Measurements from ENCODE around the gene RAB26. TPM values are rescaled to one million over a fixed set of nuclear protein-coding genes. Genes with fewer than 3 reads are reported as not detected.
"Not testable (repeated sequence)": the region's sequence is repeated elsewhere in the genome, so short reads cannot be mapped to it uniquely, and the experiment has no call there.

RAB26 gene
- total RNA-seq, 4 donors from 2014 or later = not detected

- 50% methylated on average over 2 of the region's 14 CpGs for WGBS
- H3K27ac ChIP-seq (replicated peaks in 1 of 4) = no peak overlapping the region
- no peak for DNase-seq (ENCODE audit: extremely low spot score)
- H3K36me3 ChIP-seq = no peaks in the 10 kb centered on the region
- H3K4me1 ChIP-seq = peaks cover 11 to 26% (median 23%) of the 10 kb centered on the region in 4 donors
- no peak overlapping the region for H3K4me3 ChIP-seq
- peaks cover 8 to 40% (median 22%) of the 10 kb centered on the region in 4 donors for H3K27me3 ChIP-seq
- intact Hi-C loops (cut with DNase I) = no loop called here
- H3K9me3 ChIP-seq = no peaks in the 10 kb centered on the region
- no peak for TF ChIP-seq POLR2A (IDR thresholded peaks at IDR 0.05; ENCODE audit: low read depth)
- no peak for TF ChIP-seq CTCF (IDR thresholded peaks at IDR 0.05)
- TF ChIP-seq EP300 (IDR thresholded peaks at IDR 0.05) = no peak
- no peak for TF ChIP-seq POLR2AphosphoS5 (IDR thresholded peaks at IDR 0.05)
Observed at GRCh38 chr16:2199621-2200139, 51.3 kb downstream of the RAB26 start.

- H3K9me3 ChIP-seq = no peaks in the 10 kb centered on the region
- H3K36me3 ChIP-seq = no peaks in the 10 kb centered on the region
- H3K27ac ChIP-seq (replicated peaks in 1 of 4) = no peak overlapping the region
- DNase-seq (ENCODE audit: extremely low spot score) = no peak
- TF ChIP-seq EP300 (IDR thresholded peaks at IDR 0.05) (no peak), POLR2AphosphoS5 (IDR thresholded peaks at IDR 0.05) (no peak), POLR2A (IDR thresholded peaks at IDR 0.05; ENCODE audit: low read depth) (no peak), CTCF (IDR thresholded peaks at IDR 0.05) (no peak)
- 82% methylated on average over 5 of the region's 6 CpGs for WGBS
- intact Hi-C loops (cut with DNase I) = no loop called here
- peaks cover 9 to 23% (median 21%) of the 10 kb centered on the region in 4 donors for H3K4me1 ChIP-seq
- H3K4me3 ChIP-seq = no peak overlapping the region
- H3K27me3 ChIP-seq = peaks cover 8 to 33% (median 18%) of the 10 kb centered on the region in 4 donors
Observed at GRCh38 chr16:2200313-2200712, 51.9 kb downstream of the RAB26 start.

- intact Hi-C loops (cut with DNase I); H3K27me3 ChIP-seq; H3K27ac ChIP-seq (replicated peaks in 1 of 4); H3K9me3 ChIP-seq; DNase-seq (ENCODE audit: extremely low spot score); H3K4me3 ChIP-seq: not testable (repeated sequence)
- H3K36me3 ChIP-seq = peaks cover 4 to 19% (median 18%) of the 10 kb centered on the region in 4 donors
- WGBS = 95% methylated on average over 8 of the region's 8 CpGs
- H3K4me1 ChIP-seq = peaks cover 14 to 29% (median 23%) of the 10 kb centered on the region in 4 donors
Observed at GRCh38 chr16:2203119-2203688, 54.8 kb downstream of the RAB26 start.

Small RNAs within 50 kb of the gene (small RNA-seq; reads per million reads assigned to genes)
- gene MIR3180-5 = 0 reads per million in 3 donors
- gene MIR4516 = 0 reads per million in 3 donors
- 0 reads per million in 3 donors for gene RF00019
- gene SNORD60 = 0 reads per million in 3 donors

Other genes with a start within 250 kb of the RAB26 start
- gene HS3ST6, start 230.2 kb upstream of the RAB26 start, total RNA-seq = not detected
- gene MSRB1, start 205.4 kb upstream of the RAB26 start, total RNA-seq = 10 to 100 TPM; 46.0 to 78.7 (median 53.1) TPM
- not detected for gene RPL3L, start 193.9 kb upstream of the RAB26 start, total RNA-seq
- gene NDUFB10, start 189.1 kb upstream of the RAB26 start, total RNA-seq = 100 to 1,000 TPM; 249 to 381 (median 295) TPM
- gene RPS2, start 183.8 kb upstream of the RAB26 start, total RNA-seq = 1,000 to 10,000 TPM; 1,144 to 2,342 (median 1,414) TPM
- gene RNF151, start 181.8 kb upstream of the RAB26 start, total RNA-seq = not detected
- gene TBL3, start 176.6 kb upstream of the RAB26 start, total RNA-seq = 10 to 100 TPM; 27.0 to 42.9 (median 36.9) TPM
- under 1 TPM in 1 of 4 donors, not detected in 3; 0.52 TPM for gene NOXO1, start 167.2 kb upstream of the RAB26 start, total RNA-seq
- gene GFER, start 164.4 kb upstream of the RAB26 start, total RNA-seq = 10 to 100 TPM; 14.1 to 38.5 (median 23.7) TPM
- 1 to 10 TPM; 2.1 to 5.6 (median 3.3) TPM for gene SYNGR3, start 158.7 kb upstream of the RAB26 start, total RNA-seq
- 10 to 100 TPM; 23.3 to 46.5 (median 34.9) TPM for gene ZNF598, start 138.8 kb upstream of the RAB26 start, total RNA-seq
- gene NPW, start 128.8 kb upstream of the RAB26 start, total RNA-seq = not detected
- 100 to 1,000 TPM in 2 of 4 donors, 10 to 100 TPM in 2; 45.3 to 130 (median 88.3) TPM for gene NHERF2, start 121.7 kb upstream of the RAB26 start, total RNA-seq
- 10 to 100 TPM; 11.8 to 25.2 (median 18.9) TPM for gene NTHL1, start 100.8 kb upstream of the RAB26 start, total RNA-seq
- gene TSC2, start 100.6 kb upstream of the RAB26 start, total RNA-seq = 10 to 100 TPM; 41.3 to 71.7 (median 52.0) TPM
- 100 to 1,000 TPM; 297 to 459 (median 366) TPM for gene PKD1, start 12.7 kb upstream of the RAB26 start, total RNA-seq
- gene TRAF7, start 7.2 kb downstream of the RAB26 start, total RNA-seq = 10 to 100 TPM; 42.6 to 64.5 (median 54.3) TPM
- gene CASKIN1, start 48.0 kb downstream of the RAB26 start, total RNA-seq = under 1 TPM; under 0.01 to 0.32 (median 0.09) TPM
- gene MLST8, start 56.8 kb downstream of the RAB26 start, total RNA-seq = 10 to 100 TPM; 23.7 to 62.8 (median 36.3) TPM
- gene BRICD5, start 62.2 kb downstream of the RAB26 start, total RNA-seq = 1 to 10 TPM; 1.2 to 6.8 (median 5.7) TPM
- gene PGP, start 66.2 kb downstream of the RAB26 start, total RNA-seq = 10 to 100 TPM in 3 of 4 donors, 1 to 10 TPM in 1; 8.9 to 20.0 (median 13.7) TPM
- 10 to 100 TPM; 19.1 to 39.7 (median 28.5) TPM for gene E4F1, start 75.0 kb downstream of the RAB26 start, total RNA-seq
- under 1 TPM; 0.50 to 0.86 (median 0.67) TPM for gene DNASE1L2, start 87.8 kb downstream of the RAB26 start, total RNA-seq
- 100 to 1,000 TPM in 1 of 4 donors, 10 to 100 TPM in 3; 51.9 to 115 (median 86.6) TPM for gene ECI1, start 103.0 kb downstream of the RAB26 start, total RNA-seq
- 100 to 1,000 TPM; 114 to 179 (median 151) TPM for gene RNPS1, start 119.5 kb downstream of the RAB26 start, total RNA-seq
- 10 to 100 TPM; 10.4 to 30.7 (median 18.1) TPM for gene ABCA3, start 192.1 kb downstream of the RAB26 start, total RNA-seq